ENCODE measurements around the gene SEMA6A.
A peak's percentile ranks its signal among the peaks of the same experiment; 100 is the strongest.

The SEMA6A gene

GRCh38 chr5:116459301-116459700 is 115.3 kb downstream of the SEMA6A start:
- DNase-seq (ENCODE audit: low spot score): no peak

GRCh38 chr5:116457062-116457461 is 117.6 kb downstream of the SEMA6A start:
- no peak for DNase-seq (ENCODE audit: low spot score)

- no peak for DNase-seq (ENCODE audit: low spot score)
Observed at GRCh38 chr5:116456036-116456435, 118.6 kb downstream of the SEMA6A start.

GRCh38 chr5:116455061-116455460 is 119.6 kb downstream of the SEMA6A start:
- no peak for DNase-seq (ENCODE audit: low spot score)

GRCh38 chr5:116454417-116454927 is 120.2 kb downstream of the SEMA6A start:
- peak; percentile 49 for DNase-seq (ENCODE audit: low spot score)

GRCh38 chr5:116453988-116454411 is 120.6 kb downstream of the SEMA6A start:
- DNase-seq (ENCODE audit: low spot score): peak; percentile 18

GRCh38 chr5:116452774-116453368 is 121.8 kb downstream of the SEMA6A start:
- no peak for DNase-seq (ENCODE audit: low spot score)

GRCh38 chr5:116451905-116452450 is 122.6 kb downstream of the SEMA6A start:
- no peak for DNase-seq (ENCODE audit: low spot score)

GRCh38 chr5:116451066-116451465 is 123.6 kb downstream of the SEMA6A start:
- DNase-seq (ENCODE audit: low spot score): no peak

- no peak for DNase-seq (ENCODE audit: low spot score)
Observed at GRCh38 chr5:116449458-116449857, 125.2 kb downstream of the SEMA6A start.

- no peak for DNase-seq (ENCODE audit: low spot score)
Observed at GRCh38 chr5:116448870-116449427, 125.7 kb downstream of the SEMA6A start.

GRCh38 chr5:116448450-116448849 is 126.2 kb downstream of the SEMA6A start:
- DNase-seq (ENCODE audit: low spot score): no peak

- no peak for DNase-seq (ENCODE audit: low spot score)
Observed at GRCh38 chr5:116446356-116447005, 128.1 kb downstream of the SEMA6A start.

GRCh38 chr5:116445311-116445710 is 129.3 kb downstream of the SEMA6A start:
- DNase-seq (ENCODE audit: low spot score): no peak

GRCh38 chr5:116444373-116445295 is 130.0 kb downstream of the SEMA6A start:
- no peak for DNase-seq (ENCODE audit: low spot score)

- no peak for DNase-seq (ENCODE audit: low spot score)
Observed at GRCh38 chr5:116442931-116443551, 131.6 kb downstream of the SEMA6A start.

- peak; percentile 16 for DNase-seq (ENCODE audit: low spot score)
Observed at GRCh38 chr5:116442095-116442534, 132.5 kb downstream of the SEMA6A start.

GRCh38 chr5:116441223-116441622 is 133.4 kb downstream of the SEMA6A start:
- no peak for DNase-seq (ENCODE audit: low spot score)

- no peak for DNase-seq (ENCODE audit: low spot score)
Observed at GRCh38 chr5:116440457-116441001, 134.1 kb downstream of the SEMA6A start.

- DNase-seq (ENCODE audit: low spot score): no peak
Observed at GRCh38 chr5:116439905-116440304, 134.7 kb downstream of the SEMA6A start.

- no peak for DNase-seq (ENCODE audit: low spot score)
Observed at GRCh38 chr5:116438979-116439554, 135.6 kb downstream of the SEMA6A start.

Data from hepatic stellate cell (primary cell).